Ishikawa (cell line): ENCODE results near the gene TMEM132E.

Source experiments
- CEBPB ChIP-seq: IDR thresholded peaks from 2 replicates; pipeline ENCODE4 v1.6.1; 2012
- EGR1 ChIP-seq: IDR thresholded peaks from 2 replicates; pipeline ENCODE4 v1.6.1; 2012
- EP300 ChIP-seq: IDR thresholded peaks from 2 replicates; pipeline ENCODE4 v1.6.1; 2012; ENCODE audit warnings: borderline replicate concordance
- FOXM1 ChIP-seq: IDR thresholded peaks from 2 replicates; pipeline ENCODE4 v1.6.1; 2012; ENCODE audit warnings: low read depth, borderline replicate concordance
- NFIC ChIP-seq: IDR thresholded peaks from 2 replicates; pipeline ENCODE4 v1.6.1; 2012
- RAD21 ChIP-seq: IDR thresholded peaks from 2 replicates; pipeline ENCODE4 v1.6.1; 2012; ENCODE audit warnings: low read depth
- TAF1 ChIP-seq: IDR thresholded peaks from 2 replicates; pipeline ENCODE4 v1.6.1; 2012; ENCODE audit warnings: low read depth, mild to moderate bottlenecking
- ZBTB7A ChIP-seq: IDR thresholded peaks from 2 replicates; pipeline ENCODE4 v1.6.1; 2012; ENCODE audit warnings: low read depth
- TF ChIP-seq, protein P1 (sequence below): IDR thresholded peaks from 2 replicates; pipeline ENCODE4 v1.6.1; 2012

DNA sequence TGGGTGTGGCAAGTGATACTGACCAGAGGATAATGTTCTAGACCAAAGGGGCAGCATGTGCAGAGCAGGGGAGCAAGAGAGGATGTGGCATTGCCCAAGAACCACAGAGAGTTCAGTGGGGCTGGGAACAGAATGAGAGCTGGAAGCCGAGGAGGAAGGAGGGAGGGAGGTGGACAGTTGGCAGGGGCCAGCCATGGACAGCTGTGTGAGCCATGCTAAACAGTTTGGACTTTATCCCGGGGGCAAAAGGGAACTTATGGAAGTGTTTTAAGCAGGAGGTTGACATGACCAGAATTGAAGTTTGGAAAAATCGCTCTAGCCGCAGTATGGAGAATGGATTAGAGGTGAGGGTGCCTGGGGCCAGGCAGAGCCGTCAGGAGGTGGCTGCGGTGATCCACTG, 29.4 kb upstream of the TMEM132E start:
- TF ChIP-seq TAF1 (no peak), EP300 (no peak), ZBTB7A (no peak), EGR1 (no peak), FOXM1 (no peak), CEBPB (no peak), NFIC (no peak), RAD21 (no peak)
- TF ChIP-seq, protein P1, sequence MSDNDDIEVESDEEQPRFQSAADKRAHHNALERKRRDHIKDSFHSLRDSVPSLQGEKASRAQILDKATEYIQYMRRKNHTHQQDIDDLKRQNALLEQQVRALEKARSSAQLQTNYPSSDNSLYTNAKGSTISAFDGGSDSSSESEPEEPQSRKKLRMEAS: no peak
